C4-2B (cell line): Measurements from ENCODE around the gene ZNF609.

Experiments used
- H3K27ac ChIP-seq: fragments of 450-650 bp; 2 replicates; pipeline ENCODE4 v1.5.1; 2017
- ZFX ChIP-seq: fragments of 450-650 bp; IDR thresholded peaks from 2 replicates; pipeline ENCODE4 v1.6.1; 2017
- TF ChIP-seq, protein P1 (sequence below): fragments of 450-650 bp; conservative IDR thresholded peaks from 2 replicates; pipeline ENCODE4 v1.5.1; 2017; ENCODE audit warnings: mild to moderate bottlenecking

ZNF609 gene

DNA sequence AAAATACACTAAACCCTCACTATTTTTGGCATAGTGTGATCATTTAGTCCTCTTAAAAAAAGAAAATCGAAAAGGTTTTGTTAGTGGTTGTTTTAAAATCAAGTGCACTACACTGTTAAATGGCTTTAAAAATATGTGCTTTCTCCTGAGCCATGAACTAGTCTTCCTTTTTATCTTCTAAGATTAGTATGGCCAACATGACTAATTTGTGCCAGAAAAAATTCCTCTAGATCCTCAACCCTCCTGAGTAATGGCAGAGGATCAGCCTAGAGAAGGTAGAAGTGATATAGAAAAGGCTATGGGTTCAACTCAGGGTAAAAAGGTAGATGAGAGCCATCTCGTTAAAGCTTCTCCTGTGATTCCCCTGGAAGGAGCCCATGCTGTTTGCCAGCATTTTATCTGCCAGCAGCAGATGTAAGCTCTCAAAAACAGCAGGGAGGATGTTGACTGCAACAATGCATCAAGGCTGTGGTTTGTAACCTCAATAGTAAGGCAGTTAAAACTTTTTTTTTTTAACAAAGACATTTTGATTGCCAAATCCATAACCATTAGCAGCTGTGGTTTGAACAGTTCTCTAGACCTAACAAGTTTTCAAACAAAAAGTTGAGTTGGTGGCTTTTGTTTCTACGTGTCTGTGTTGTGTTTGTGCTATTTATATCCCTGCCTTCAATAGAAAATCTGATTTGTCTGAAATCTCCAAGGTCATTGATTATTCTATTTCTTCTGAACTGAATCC lies 30.2 kb upstream of the ZNF609 start:
- H3K27ac ChIP-seq = no peak overlapping the region
- TF ChIP-seq, protein P1, sequence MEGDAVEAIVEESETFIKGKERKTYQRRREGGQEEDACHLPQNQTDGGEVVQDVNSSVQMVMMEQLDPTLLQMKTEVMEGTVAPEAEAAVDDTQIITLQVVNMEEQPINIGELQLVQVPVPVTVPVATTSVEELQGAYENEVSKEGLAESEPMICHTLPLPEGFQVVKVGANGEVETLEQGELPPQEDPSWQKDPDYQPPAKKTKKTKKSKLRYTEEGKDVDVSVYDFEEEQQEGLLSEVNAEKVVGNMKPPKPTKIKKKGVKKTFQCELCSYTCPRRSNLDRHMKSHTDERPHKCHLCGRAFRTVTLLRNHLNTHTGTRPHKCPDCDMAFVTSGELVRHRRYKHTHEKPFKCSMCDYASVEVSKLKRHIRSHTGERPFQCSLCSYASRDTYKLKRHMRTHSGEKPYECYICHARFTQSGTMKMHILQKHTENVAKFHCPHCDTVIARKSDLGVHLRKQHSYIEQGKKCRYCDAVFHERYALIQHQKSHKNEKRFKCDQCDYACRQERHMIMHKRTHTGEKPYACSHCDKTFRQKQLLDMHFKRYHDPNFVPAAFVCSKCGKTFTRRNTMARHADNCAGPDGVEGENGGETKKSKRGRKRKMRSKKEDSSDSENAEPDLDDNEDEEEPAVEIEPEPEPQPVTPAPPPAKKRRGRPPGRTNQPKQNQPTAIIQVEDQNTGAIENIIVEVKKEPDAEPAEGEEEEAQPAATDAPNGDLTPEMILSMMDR = no peak
- TF ChIP-seq ZFX = no peak

DNA sequence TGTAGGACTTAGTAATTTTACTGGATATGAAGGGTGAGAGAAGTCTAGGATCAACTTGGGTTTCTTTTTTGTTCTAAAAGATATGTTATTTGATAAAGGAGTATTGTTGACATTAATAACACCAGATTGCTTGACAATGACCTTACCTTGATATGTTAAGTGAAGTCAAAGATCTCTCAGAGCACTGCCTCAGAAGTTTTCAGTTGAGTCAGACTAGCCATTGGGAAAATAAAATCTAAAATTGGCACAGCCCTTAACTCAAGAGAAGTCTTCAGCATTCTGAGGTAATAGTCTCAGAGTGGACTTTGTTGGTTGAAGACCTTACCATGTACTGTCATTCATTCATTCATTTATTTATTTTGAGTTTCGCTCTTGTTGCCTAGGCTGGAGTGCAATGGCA lies 22.4 kb upstream of the ZNF609 start:
- TF ChIP-seq, protein P1 = no peak
- TF ChIP-seq ZFX = no peak
- no peak overlapping the region for H3K27ac ChIP-seq

DNA sequence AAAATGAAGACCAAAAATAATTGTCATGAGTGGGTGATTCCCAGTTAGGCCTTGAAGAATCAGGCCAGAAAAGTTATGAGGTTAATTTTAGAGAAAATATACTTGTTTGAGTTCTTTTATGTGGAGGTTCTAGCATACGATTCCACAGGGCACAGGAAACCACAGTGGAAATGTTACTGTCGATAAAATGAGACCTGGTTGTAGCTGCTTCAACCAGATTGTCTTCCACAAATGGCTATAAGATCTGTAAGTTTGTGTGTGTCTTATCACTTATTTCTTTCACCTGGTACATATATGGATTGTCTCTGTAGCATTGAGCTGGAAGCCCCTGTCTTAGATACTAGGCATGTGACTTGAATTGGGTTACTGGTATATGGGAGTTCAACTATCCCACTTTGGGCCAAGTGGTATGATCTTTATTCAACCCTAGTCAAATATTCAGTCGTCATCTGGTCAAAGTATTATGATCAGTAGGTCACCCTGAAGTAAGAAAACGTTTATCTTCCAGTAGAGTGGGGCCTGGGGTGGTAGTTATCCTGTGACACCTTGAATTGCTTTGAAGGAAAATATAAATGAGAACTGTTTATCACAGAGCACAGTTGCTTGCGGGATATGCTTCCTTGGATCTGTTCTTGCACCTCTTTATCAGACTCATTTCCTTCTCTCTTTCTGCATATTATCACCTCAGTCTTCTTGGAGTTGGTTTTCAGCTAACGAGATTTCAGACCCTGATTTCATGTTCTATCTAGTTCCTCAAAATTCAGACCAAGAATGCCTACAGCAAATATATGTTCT lies 21.5 kb upstream of the ZNF609 start:
- TF ChIP-seq ZFX = no peak
- TF ChIP-seq, protein P1 = no peak
- H3K27ac ChIP-seq = no peak overlapping the region

DNA sequence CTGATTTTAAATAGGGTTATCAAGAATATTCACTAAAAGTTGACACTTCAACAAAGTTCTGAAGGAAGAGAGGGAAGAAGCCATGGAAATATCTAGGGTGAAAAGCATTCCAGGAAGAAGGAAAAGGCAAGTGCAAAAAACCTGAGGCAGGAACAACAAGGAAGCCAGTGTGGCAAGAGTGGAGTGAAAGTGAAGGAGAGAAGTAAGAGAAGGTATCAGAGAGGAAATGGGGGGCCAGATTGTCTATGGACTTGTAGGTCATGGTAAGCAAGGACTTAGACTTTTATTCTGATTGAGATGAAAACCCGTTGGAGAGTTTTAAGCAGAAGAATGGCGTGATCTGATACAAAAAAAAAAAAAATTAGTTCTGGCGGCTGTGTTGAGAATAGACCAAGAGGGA lies 18.5 kb upstream of the ZNF609 start:
- no peak overlapping the region for H3K27ac ChIP-seq
- TF ChIP-seq, protein P1 = no peak
- no peak for TF ChIP-seq ZFX

DNA sequence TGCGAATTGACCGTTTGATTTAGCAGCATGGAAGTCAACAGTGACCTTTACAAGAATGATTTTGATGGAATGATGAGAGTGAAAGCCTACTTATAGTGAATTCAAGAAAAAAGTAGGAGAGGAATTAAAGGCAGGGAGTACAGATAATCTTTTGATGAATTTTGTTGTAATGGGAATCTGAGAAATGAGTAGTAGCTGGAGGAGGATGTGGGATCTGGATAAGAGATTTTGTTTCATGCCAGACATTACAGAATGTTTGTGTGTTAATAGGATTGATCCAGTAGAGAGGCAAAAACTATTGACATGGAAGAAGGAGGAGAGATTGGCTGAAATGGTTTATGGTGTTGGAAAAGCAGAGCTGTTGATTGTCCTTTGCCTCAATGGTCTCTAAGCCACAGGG lies 17.4 kb upstream of the ZNF609 start:
- TF ChIP-seq, protein P1 = no peak
- no peak for TF ChIP-seq ZFX
- no peak overlapping the region for H3K27ac ChIP-seq

DNA sequence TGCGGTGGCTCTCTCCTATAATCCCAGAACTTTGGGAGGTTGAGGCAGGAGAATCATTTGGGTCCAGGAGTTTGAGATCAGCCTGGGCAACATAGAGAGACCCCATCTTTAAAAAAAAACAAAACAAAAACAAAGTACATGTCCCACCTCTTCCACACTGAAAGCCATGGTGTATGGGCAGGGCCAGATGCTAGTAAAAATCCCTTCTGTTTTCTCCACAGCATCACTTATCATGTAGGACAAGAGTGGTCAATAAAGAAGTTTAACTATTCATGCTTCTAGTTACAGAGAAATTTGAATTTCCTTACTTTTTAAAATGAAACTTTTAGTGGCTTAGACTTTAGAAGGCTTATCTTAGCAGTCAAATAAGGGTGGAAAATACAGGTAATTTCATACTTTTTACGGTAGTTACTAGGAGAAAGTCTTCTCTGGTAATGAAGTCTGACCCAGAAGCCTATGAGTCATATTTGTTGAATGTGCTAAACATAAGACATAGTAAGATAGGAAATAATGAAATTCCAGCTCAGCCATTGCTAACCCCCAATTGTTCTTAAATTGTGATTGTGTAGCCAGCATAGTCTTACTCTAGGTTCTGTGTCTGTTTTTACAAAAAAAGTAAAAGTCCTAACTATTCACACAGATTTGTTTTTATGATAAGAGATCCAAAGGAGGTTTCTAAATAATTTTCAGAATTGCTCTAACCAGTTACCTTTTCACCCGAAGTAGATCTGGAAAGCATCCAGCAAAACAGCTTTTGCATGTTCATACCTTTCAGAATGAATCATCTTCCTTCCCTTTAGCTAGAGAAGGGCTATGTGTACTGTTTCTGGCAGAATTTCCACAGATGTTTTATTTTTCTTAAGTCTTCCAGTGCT lies 16.4 kb upstream of the ZNF609 start:
- TF ChIP-seq, protein P1 = no peak
- TF ChIP-seq ZFX = no peak
- H3K27ac ChIP-seq = no peak overlapping the region
